GM06990 (cell line): ENCODE results near the gene ENPP6.

ENCODE experiments used
- DNase-seq: peaks from one replicate; pipeline ENCODE4 v3.0.0-alpha.2; 2011; ENCODE audit not compliant: insufficient read length; ENCODE audit errors: extremely low read depth
- H3K27me3 ChIP-seq: replicated peaks from 2 replicates; pipeline ENCODE4 v1.6.0; 2011; ENCODE audit warnings: low read length; ENCODE audit not compliant: control insufficient read depth, insufficient read depth
- H3K36me3 ChIP-seq: 2 replicates; pipeline ENCODE4 v1.5.1; 2011; ENCODE audit warnings: low read length; ENCODE audit not compliant: control insufficient read depth, insufficient read depth
- H3K4me3 ChIP-seq: replicated peaks from 2 replicates; pipeline ENCODE4 v1.5.1; 2011; ENCODE audit warnings: low read depth, mild to moderate bottlenecking, control low read depth, low read length
- TF ChIP-seq, protein P1 (sequence below): IDR thresholded peaks from 2 replicates; pipeline ENCODE4 v1.5.1; 2011; ENCODE audit warnings: low read length, control low read depth, mild to moderate bottlenecking, inconsistent platforms; ENCODE audit not compliant: insufficient read depth, poor library complexity, severe bottlenecking

The ENPP6 gene

DNA sequence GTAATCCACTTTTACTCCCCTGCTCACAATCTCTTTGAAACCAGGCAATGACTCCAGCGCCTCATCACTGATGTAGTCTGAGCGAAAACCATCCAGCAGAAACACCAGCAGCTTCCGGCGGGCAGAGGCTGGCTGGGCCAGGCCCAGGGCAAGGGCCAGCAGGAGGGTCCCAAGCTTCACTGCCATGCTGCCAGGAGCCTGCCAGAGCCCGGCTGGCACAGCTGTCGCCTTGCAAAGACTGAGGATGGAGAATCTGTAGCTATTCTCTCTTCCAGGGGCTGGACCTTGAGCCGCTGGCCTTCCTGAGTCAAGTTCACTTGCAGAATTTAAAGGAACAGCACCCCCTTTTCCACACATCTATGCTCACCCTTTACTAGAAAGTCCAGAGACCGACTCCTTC lies at the start of gene ENPP6:
Gene ENPP6 (minus strand): TSS at position 240 of the 400 bp plus-strand sequence. CDS start 54 bp downstream, at position 186.
- H3K36me3 ChIP-seq: no peaks in the 10 kb centered on the region; the same call in 1 of the 2 replicates
- TF ChIP-seq, protein P1, sequence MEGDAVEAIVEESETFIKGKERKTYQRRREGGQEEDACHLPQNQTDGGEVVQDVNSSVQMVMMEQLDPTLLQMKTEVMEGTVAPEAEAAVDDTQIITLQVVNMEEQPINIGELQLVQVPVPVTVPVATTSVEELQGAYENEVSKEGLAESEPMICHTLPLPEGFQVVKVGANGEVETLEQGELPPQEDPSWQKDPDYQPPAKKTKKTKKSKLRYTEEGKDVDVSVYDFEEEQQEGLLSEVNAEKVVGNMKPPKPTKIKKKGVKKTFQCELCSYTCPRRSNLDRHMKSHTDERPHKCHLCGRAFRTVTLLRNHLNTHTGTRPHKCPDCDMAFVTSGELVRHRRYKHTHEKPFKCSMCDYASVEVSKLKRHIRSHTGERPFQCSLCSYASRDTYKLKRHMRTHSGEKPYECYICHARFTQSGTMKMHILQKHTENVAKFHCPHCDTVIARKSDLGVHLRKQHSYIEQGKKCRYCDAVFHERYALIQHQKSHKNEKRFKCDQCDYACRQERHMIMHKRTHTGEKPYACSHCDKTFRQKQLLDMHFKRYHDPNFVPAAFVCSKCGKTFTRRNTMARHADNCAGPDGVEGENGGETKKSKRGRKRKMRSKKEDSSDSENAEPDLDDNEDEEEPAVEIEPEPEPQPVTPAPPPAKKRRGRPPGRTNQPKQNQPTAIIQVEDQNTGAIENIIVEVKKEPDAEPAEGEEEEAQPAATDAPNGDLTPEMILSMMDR: no peak
- no peak within 1 kb of the TSS for H3K4me3 ChIP-seq
- no peak for DNase-seq
- H3K27me3 ChIP-seq: no peaks in the 10 kb centered on the region

DNA sequence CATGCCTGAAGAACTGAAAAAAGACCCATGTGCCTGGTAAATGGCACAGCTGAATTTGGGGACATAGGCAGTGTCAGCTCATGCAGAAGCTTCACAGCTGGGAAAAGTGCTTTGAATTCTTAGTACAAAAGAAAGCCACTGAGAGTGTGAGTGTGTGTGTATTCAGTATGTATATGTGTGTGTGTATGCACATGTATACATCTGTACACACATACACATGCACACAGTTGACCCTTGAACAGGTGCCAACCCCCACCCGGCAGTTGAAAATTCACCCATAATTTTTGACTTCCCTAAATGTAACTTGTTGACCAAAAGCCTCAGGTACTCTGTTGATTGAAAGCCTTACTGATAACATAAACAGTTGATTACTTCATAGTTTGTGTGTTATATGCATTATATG lies 49.5 kb upstream of the ENPP6 start:
- TF ChIP-seq, protein P1: no peak
- Histone ChIP-seq H3K27me3 (no peaks in the 10 kb centered on the region), H3K36me3 (no peaks in the 10 kb centered on the region), H3K4me3 (peak overlapping the region; percentile 45)
- DNase-seq: peak; percentile 40

GRCh38 chr4:184265546-184266351 lies 48.1 kb upstream of the ENPP6 start:
- DNase-seq: peak; percentile 39
- TF ChIP-seq, protein P1: no peak
- Histone ChIP-seq H3K4me3 (peak overlapping the region; percentile 47), H3K36me3 (no peaks in the 10 kb centered on the region), H3K27me3 (no peaks in the 10 kb centered on the region)

DNA sequence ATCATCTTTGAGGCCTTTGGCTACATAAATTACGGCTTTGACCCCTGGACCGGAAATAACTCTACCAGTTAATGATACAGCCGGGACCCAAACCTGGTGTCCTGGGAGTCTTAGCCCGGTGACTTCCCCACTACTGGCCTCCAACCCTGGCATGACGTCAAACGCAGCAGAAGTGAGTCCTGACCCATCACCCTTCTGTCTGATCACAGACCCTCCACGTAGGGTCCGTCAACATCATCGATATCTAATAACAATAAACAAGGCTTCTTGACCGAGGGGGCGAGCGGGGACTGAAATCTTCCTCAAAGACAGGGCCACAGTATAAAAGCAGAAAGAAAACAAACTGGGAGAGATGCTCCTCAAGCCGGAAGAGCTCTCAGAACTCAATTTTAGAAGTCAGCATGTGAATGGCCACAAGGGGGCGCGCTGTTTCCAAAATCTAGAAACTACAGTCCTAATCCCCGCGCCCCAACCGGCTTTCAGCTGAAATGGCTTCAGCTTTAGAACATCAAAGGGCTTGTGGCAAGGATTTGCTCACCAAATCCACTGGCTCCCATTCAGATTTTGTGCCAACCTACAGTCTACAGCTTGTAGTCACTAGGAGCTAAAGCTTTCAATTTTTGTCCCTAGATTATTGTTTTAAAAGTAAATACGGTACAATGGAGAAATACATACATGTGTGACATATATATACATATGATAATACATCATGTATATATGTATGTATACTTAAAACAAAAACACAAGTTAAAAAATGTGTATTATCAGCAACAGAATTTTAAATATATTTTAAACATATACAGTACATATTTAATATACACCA lies 46.4 kb upstream of the ENPP6 start:
- H3K27me3 ChIP-seq: no peaks in the 10 kb centered on the region
- DNase-seq: peak; percentile 73
- TF ChIP-seq, protein P1: peak; percentile 76
- H3K36me3 ChIP-seq: no peaks in the 10 kb centered on the region
- H3K4me3 ChIP-seq: peak overlapping the region; percentile 46

- Histone ChIP-seq H3K4me3 (peak overlapping the region; percentile 44; the same call in 1 of the 2 replicates), H3K36me3 (no peaks in the 10 kb centered on the region)
Measured at GRCh38 chr4:184263461-184263860, 45.8 kb upstream of the ENPP6 start.

More at GRCh38 chr4:184263461-184263860, 45.8 kb upstream of the ENPP6 start:
- TF ChIP-seq, protein P1: no peak
- H3K27me3 ChIP-seq: no peaks in the 10 kb centered on the region
- no peak for DNase-seq
